NCI-H146 (cell line): ENCODE data around the gene SUGP2.
"Not testable (repeated sequence)": the region's sequence is repeated elsewhere in the genome, so short reads cannot be mapped to it uniquely, and the experiment has no call there.

Experiments
- DNase-seq: peaks from one replicate; lab custom pipeline; 2025; lab: John Stamatoyannopoulos, UW

Gene SUGP2

DNA sequence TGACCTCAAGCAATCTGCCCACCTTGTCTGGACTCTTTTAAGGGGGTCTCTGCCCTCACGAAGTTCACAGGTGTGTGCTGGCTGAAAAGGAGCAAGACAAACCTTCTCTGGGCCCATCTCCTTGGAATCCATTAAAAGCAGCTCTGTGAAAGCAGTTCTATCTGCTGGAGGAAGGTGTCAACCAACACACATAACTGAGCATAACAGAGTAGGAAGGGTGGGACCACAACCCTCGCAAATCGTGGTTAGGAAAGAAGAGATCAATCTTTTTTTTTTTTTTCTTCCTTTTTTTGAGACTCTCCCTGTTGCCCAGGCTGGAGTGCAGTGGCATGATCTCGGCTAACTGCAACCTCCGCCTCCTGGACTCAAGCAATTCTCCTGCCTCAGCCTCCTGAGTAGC is 1.4 kb downstream of the SUGP2 start:
- no peak for DNase-seq

DNA sequence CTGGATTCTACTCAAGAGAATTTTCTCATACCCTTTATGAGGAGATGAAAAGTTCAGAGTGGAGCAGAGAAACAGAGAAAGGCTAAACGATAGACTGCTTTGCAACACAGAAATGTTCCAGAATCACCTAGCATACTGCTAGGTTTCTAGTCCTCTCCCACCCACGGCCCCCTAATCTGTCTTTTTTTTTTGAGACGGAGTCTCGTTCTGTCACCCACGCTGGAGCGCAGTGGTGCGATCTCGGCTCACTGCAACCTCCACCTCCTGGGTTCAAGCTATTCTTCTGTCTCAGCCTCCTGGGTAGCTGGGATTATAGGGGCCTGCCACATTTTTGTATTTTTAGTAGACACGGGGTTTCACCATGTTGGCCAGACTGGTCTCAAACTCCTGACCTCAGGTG is 4.8 kb downstream of the SUGP2 start:
- no peak for DNase-seq

DNA sequence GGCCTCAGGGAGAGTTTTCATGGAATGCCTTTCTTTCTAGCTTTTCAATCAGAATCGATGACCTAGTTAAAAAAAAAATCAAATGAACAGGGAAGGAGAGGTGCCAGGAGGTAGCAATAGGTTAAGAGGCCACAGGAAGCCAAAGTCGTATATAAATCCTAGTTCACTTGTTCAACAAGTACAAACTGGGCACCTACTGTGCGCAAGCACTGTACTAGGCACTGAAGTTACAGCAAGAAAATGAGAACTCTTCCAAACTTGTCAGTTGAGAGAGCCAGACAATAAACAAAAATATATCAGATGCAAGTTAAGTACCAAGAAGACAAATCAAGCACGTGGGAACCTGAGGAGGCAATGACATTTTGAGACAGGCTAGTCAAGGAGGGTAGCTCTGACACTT is 6.1 kb downstream of the SUGP2 start:
- DNase-seq: no peak

DNA sequence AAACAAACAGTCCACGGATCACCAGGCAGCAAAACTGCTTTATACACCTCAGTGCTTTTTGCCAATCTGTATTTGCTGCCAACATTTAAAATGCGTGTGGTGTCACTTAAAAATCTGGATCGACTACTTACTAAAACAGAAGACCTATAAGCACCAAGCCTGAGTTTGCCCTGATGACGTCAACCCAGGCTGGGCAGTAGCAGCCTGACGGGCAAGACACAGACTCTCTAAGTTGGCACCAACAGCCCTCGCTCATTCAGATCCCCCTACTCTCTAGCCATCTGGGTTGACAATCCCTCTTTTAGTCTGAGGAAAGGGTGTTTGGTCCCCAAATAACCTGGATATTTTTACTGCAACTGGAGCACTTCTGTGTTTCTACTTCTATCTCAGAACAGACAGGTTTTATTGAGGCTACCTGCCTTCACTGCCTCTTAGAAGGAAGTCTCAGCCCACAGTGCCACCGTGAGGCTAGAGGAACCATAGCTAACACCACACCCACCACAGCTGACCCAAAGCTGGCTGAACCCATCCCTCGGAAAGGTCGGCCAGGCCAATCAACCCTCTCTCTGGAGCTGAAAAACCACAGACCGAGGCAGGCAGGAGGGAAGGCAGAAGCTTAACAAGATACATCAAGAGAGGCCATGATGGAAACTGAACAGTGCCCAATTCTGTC is 6.9 kb downstream of the SUGP2 start:
- DNase-seq: no peak

DNA sequence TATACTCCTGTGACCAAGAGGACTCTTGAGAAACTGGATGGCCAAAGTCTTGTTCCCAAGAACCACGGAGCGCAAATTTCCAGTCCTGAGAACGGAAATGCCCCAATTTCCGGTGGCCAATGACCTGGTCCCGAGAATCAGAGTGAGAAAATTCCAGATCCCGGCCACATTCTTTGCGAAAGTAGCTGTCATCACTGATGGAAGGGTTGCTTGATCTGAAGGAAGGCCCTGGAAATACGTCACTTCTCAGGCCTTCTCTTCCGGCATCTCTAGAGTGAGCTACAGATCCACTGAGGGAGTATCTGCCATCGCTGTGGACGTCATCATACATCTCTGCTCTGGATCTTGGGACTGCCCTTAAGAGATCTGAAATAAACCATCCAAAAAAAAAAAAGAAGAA is 7.5 kb downstream of the SUGP2 start:
- DNase-seq: no peak

DNA sequence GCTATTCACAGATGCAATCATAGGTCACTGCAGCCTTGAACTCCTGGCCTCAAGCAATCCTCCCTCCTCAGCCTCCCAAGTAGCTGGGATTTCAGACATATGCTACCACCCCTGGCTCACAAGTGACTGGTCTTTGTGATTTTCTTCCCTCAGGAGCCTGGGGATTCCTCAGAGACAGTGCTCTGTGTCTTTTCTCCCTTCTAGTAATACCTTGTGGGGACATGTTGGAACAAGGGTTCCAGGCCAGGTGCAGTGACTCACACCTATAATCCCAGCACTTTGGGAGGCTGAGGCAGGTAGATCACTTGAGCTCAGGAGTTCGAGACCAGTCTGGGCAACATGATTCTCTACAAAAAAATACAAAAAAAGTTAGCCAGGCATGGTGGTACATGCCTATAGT is 9.9 kb downstream of the SUGP2 start:
- not testable (repeated sequence) for DNase-seq

DNA sequence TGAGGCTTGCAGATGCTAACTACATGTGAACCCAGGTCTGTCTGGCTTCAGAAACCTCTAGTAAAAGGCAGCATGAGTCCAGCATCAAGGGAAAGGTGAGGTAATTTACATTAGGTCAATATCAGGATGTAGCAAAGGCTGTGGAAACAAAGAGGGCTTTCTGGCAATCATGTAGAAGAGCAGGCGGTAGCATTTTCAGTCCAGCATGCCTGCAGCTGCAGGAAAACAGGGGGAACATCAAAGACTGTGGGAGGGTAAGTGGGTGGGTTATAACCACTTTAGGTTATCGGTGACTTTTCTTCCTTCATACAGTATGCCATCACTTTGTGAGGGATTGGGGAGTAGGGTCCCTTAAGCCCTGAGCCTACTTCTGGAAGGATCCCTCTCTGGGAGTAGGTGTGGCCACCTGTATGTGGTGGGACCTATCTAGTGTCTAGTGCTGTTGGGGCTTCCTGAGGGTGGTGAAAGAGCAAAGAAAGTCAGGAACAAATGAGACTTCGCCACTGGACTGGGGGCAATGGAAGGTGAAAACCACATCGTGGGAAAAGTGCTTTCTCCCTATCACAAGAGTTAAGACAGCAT is 10.8 kb downstream of the SUGP2 start:
- no peak for DNase-seq

DNA sequence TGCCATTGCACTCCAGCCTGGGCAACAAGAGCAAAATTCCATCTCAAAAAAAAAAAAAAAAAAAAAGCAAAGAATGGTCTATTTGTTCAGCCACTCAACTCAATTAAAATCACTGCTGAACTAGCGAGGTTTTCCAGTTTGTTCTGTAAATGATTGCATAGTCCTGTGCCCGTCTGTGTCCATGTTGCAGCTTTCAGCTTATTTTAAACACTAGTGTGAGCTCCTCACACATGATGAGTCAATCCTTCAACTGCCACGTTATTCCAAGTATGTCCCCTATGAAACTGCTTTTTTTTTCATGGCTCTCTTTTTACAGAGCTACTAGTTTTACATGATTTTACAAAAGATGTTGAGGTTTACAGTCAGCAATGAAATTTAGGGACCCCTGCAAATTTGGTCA is 12.2 kb downstream of the SUGP2 start:
- DNase-seq: no peak

DNA sequence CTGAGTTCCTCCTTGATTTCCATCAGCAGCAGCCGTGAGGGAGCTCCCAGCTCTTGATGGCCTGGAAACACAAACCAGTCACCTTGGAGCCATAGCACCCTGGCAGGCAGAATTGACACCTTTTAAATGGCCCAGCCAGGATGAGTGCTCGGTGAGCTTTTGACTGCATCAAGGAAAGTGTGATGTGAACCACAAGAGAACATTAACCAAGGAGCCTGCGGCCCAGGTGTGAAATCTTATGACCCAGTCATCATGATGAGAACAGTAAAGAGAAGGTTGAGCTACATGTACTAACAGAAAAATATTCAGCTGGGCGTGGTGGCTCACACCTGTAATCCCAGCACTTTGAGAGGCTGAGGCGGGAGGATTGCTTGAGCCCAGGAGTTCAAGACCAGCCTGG is 22.8 kb downstream of the SUGP2 start:
- no peak for DNase-seq

DNA sequence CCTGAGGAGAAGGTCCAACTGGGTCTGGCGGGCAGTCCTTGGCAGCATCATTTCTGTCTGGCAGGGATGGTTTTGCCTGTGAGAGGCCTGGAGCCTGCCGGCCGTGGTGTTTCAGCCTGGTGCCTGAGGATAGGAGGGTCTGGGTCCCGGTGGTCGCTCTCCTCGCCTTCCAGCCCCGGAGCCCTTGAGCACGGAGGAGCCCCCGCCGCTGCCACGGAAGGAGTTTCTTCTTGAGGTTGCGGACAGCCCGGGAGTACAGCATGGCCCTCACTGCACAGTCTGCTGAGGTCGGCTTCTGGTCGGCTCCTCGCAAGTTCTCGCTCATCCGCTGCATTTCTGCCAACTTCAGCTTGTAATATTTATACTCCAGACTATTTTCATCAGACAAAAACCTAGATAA is 23.4 kb downstream of the SUGP2 start:
- no peak for DNase-seq

DNA sequence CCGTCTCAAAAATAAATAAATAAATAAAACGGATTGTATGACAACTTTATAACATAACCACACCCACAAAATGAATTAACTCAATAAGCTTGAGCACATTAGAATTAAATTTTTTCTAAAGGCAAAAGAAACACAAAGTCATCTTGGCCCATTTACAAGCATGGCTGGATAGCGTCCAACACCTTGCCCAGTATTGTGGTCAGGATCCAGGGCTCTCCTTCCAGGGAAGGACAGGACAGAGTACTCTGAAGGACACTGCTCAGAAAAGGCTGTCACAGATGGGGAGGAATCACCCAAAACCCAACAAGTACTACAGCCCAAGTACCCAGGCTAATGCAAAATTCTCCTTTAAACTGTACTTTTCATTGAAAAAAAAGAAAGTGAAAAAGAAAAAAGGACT is 27.1 kb downstream of the SUGP2 start:
- no peak for DNase-seq

DNA sequence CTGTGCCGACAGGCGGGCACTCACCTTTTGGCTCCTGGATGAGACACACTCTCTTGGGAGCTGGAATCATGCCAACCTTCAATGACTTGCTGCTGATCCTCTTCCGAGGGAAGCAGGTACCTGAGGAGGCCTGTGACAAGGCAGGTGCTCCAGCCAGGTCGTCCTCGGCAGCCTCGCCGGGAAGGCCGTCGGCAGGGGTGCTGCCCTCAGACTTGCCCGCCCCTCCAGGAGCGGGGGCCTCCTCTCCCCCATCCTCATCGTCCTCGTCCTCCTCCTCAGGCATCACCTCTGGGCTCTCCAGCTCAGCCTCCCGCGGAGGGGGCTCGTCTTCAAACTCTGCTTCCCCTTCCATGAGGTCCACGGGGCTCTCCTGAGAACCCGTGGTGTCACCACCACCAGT is 29.2 kb downstream of the SUGP2 start:
- no peak for DNase-seq

DNA sequence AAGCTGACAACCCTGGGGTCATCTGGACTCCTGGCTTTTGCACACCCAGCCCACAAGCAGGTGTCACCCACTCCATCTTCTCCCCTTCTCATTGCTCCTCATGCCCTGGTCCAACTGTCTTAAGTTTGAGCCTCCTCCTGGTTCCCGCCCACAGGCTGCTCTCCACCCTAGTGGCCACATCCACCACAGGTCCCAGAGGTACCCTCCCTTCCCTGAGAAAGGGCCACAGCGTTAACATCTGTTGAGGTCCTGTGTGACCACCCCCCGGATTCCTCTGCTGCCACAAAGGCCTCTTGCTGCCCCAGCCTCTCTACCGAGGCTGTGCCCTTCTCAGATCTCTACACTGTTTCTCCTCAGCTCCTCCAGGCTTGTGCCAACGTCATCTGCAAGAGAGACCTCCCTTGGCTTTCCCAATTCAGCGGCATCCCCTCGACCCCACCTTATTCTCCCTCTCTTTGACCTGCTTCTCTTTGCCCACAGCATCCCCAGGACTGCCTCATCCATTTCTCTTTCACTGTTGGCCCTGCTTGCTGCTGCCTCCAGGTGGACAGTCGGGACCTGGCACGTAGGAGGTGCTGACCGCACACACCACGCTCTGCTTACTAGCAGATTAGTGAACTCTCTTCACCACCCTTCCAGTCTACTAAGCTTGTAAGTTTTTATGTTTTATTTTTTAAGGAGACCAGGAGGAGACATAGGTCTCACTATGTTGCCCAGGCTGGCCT is 33.3 kb downstream of the SUGP2 start:
- DNase-seq: no peak

DNA sequence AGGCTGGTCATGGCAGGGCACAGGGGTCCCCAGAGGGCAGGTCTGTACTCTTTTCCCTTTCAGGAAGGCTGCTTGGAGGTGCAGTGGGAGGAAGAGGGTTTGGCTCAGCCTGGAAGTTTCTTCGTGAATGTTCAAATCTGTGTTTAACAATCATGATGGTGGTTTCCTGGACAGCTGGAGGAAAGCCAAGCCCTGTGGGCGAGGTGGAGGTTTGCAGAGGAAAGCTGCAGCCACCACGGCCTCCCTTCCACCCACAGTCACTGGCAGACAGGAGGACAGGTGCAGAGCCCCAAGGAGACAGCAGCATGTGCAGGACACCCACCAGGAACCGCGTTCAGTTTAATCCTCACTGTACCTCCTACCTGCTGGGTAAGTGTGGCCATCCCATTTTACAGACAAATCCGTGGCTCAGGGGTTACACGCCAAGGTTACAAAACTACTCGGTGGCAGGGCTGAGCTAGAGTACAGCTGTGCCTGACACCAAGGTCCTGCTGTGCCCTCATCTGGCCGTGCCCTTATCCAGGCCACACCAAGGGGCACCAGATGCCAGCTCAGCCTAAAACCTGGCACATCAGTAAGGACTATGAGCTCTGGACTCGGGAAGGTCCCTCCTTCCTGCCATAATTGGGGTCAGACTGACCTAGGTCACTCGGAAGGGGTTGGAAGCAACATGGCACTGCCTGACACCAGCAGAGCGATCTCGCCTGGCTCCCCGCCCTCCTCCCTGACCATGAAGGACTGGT is 34.1 kb downstream of the SUGP2 start:
- no peak for DNase-seq

DNA sequence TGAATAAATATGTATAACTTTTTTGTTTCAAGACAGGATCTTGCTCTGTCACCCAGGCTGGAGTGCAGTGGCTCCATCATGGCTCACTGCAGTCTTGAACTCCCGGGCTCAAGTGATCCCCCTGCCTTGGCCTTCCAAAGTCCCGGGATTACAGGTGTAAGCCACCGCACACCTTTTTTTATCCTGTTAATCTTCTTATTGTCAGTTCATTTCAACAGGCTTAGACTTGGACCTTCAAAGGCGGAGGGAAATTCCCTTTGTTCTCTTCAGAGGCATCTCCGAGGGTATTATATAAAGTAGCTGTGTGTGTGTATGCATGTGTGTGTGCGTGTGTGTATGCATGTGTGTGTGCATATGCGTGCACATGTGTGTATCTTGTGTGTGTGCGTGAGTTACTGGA is 35.0 kb downstream of the SUGP2 start:
- DNase-seq: no peak

DNA sequence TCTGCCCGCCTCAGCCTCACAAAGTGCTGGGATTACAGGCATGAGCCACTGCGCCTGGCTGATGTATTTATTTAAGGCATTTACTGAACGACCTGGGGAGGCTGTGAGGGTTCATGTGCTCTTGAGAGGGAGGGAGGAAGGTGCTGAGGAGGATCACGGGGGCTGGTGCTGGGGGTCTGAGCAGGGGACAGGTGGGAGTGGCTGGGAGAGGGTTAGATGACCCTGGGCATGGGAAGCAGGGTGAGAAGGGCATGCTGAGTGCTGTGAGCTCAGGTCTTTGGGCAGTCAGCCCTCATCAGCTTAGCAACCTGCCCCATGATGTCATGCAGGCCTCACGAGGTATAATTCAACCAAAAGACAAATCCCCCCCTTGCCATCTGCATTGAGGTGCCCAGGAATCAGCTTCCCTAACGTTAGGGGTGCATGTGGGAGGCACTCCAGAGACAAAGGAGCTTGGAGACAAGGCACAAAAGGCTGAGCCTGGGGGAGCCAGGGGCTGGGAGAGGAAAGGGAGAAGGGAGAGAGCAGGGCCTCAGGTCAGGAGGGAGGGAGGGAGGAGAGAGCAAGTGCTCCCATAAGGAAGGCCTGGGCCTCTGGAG is 36.4 kb downstream of the SUGP2 start:
- no peak for DNase-seq

DNA sequence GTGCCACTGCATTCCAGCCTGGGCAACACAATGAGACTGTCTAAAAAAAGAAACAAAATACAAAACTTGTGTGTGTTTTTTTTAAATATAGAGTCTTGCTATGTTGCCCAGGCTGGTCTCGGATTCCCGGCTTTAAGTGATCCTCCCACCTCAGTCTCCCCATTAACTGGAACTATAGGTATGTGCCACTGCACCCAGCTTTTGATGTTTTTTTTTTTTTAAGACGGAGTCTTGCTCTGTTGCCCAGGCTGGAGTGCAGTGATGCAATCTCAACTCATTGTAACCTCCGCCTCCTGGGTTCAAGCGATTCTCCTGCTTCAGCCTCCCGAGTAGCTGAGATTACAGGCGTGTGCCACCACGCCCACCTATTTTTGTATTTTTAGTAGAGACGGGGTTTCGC is 37.0 kb downstream of the SUGP2 start:
- DNase-seq: no peak

DNA sequence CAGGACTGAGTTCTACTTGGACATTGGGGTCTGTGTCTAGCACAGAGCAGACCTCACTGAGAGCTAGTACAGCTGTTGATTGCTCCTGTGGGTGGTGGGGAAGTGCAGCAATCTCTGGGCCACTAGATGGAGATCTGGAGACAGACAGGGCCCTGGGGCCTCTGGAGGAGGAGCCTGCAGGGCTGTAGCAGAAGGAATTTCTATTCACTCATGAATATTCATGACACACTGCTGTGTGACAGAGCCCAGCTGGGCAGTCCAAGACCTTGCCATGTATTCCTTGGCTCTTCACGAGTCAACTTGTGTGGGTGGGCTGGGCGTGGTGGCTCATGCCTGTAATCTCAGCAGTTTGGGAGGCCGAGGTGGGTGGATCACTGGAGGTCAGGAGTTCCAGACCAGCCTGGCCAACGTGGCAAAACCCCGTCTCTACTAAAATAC is 37.5 kb downstream of the SUGP2 start:
- peak; percentile 56 for DNase-seq

DNA sequence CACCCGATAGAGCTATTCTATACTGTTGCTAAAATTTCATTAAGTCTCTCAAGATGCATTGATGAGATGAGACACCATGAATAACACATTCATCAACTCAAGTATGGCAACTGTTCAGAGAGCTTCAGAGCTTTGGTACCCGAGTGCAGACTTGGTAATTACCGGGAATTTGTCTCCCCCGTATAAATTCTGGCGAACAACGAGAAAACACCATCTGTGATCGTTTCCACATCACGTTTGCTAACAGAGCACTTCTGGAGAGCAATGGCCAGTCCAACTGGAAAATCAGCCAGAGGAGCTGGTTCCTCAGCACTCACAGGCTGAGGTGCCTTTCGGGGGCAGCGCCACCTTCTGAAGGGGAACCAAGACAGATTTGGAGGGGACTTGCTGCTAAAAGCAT is 40.2 kb downstream of the SUGP2 start:
- DNase-seq: no peak

DNA sequence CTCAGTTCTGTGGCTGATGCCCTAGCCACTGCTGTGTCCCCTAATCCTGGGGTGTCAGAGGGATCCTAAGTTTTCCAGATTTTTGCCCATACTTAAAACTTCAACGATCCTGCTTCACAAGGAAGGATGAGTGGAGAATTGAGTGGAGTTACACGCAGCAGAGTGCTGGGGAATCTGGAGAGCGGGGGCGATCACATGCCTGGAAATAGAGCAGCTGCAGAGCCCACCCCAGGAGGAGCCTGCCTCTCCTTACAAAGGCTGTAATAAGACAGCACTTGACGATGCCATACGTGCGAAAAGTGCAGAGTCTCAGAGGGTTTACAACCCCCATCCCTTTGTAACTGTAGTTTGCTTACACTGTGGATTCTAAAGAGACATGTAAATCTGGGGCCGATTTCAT is 40.6 kb downstream of the SUGP2 start:
- DNase-seq: no peak

DNA sequence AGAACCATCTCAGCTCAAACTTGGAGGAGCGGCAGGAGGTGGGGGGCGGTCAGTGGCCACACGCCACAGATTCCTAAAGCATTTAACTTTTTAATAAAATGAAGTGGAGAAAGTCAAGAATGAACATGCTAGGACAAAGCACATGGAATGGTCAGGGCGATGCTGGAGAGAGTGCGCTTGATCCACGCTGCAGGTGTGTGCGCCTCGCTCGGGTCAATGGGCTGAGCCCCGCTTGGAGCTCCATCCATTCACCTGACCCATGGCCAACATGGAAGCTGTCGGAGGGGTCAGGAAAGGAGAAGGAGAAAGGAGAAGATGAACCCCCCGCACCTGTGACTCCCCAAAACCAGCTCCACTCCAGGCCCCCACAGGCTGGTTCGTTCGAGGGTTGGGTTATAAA is 41.8 kb downstream of the SUGP2 start:
- DNase-seq: no peak

DNA sequence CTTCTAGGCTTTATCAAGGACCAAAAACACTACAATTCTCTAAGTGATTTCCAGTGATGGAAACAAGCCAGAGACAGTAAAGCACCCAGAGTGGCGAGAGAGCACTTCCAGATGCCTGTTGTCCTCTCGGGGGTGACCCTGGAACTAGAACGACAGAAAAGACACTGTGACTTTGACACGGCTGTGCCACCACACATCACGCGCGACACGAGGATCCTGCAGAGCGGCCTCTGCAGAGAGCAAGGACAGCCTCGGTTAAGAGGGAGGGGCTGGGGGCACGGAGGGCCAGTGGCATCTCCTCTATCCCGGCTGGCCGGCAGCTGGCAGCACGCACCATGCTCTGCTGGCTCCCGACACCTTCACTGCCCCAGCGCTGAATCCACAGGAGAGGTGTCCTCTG is 42.3 kb downstream of the SUGP2 start:
- no peak for DNase-seq
